Measurements from ENCODE around the gene OTUB2.

OTUB2 gene

DNA sequence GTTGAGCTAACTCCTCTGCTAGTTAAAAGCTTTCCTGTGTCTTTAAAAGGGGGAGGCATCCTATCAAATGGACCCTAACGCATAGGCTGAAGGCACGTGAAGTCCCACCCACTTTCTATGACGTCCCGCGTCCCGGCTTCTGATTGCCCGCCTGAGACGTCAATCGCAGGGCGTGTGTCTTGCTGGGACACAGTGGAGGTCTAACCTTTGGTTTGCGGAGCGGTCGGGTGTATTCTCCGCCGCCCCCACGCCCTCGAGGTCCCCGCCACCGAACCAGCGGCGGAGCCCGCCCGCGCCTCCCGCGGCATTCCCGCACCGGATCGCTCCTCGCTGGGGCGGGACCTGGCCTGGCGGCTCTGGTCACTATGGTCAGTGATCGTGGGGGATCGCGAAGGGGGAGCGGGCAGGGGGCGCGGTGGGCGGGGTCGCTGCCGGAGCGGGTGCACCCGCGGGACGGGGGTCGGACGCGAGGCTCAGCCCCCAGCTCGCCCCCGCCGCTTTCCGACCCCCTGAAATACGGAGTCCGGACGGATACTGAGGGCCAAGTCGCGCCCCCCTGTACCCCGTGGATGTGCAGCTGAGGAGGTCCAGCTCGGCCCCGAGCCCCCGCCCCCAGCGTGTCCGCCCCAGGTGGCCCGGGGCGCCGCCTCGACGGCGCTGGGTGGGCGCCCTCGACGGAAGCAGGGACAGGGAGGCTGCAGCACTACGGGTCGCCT lies at the start of gene OTUB2:
OTUB2 (plus strand) TSS at position 168 of the 716 bp plus-strand sequence; CDS start at position 366, 198 bp downstream.
- H3K4me1 ChIP-seq (ENCODE audit: control insufficient read depth in 2 of 2, insufficient read depth in 2 of 2, low read length in 2 of 2) = peaks cover 6% of the 10 kb centered on the region in 2 donors
- no peaks in the 10 kb centered on the region for H3K27me3 ChIP-seq (ENCODE audit: control insufficient read depth in 2 of 2, insufficient read depth in 2 of 2, low read length in 2 of 2)
- peak within 1 kb of the TSS in 1 of 2 donors; percentile 59 for H3K9ac ChIP-seq (ENCODE audit: low read depth in 1 of 2, low read length in 2 of 2)
- H3K27ac ChIP-seq (ENCODE audit: low read depth in 2 of 2, low read length in 2 of 2) = no peak within 1 kb of the TSS
- no peaks in the 10 kb centered on the region for H3K36me3 ChIP-seq (ENCODE audit: control insufficient read depth in 2 of 2, insufficient read depth in 2 of 2, low read length in 2 of 2)
- H3K4me3 ChIP-seq (ENCODE audit: low read length in 2 of 2) = peak within 1 kb of the TSS; percentile 61 to 68
- H3K9me3 ChIP-seq (ENCODE audit: control insufficient read depth in 2 of 2, low read length in 2 of 2) = no peaks in the 10 kb centered on the region

DNA sequence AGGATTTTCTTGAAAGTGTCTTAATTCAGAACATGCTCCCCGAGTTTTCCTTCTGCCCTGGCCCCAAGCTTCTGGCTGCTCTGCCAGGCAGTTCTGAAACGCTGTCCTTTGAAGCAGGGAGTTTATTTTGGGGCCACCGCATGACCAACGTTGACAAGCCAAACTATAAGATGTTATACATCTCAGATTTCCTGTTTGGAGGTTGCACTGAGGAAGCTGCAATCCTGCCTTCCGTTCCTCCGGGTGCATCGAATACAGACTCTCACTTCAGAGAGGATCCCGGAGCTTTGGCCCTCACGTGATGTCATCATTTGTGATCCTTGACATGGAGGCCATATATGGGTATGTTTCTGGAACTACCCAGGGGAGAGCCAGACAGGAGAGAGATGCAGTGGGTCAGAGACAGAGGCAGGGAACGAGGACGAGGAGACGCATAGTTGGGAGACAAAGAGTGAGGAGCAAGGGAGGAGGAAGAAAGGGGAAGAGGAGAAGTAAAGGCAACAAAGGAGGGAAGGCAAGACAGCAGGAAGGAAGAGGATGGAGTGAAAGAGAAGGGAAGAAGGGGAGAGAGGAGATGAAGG lies 49.6 kb upstream of the OTUB2 start, which contains the start of gene ASB2:
ASB2 (minus strand) TSS at position 94 of the 581 bp plus-strand sequence. CDS start 12,031 bp downstream, outside the sequence.
- H3K9ac ChIP-seq (ENCODE audit: low read depth in 1 of 2, low read length in 2 of 2) = peak within 1 kb of the TSS in 1 of 2 donors; percentile 35
- H3K27me3 ChIP-seq (ENCODE audit: control insufficient read depth in 2 of 2, insufficient read depth in 2 of 2, low read length in 2 of 2) = no peaks in the 10 kb centered on the region
- no peaks in the 10 kb centered on the region for H3K9me3 ChIP-seq (ENCODE audit: control insufficient read depth in 2 of 2, low read length in 2 of 2)
- H3K4me1 ChIP-seq (ENCODE audit: control insufficient read depth in 2 of 2, insufficient read depth in 2 of 2, low read length in 2 of 2) = peaks cover 5 to 26% of the 10 kb centered on the region in 2 donors
- peak within 1 kb of the TSS; percentile 27 to 66 for H3K4me3 ChIP-seq (ENCODE audit: low read length in 2 of 2)
- H3K36me3 ChIP-seq (ENCODE audit: control insufficient read depth in 2 of 2, insufficient read depth in 2 of 2, low read length in 2 of 2) = no peaks in the 10 kb centered on the region
- H3K27ac ChIP-seq (ENCODE audit: low read depth in 2 of 2, low read length in 2 of 2) = peak within 1 kb of the TSS; percentile 49 to 67

GRCh38 chr14:93977171-93977570 lies 49.0 kb upstream of the OTUB2 start:
- Histone ChIP-seq H3K9ac (ENCODE audit: low read depth in 1 of 2, low read length in 2 of 2) (no peak overlapping the region), H3K27me3 (ENCODE audit: control insufficient read depth in 2 of 2, insufficient read depth in 2 of 2, low read length in 2 of 2) (no peaks in the 10 kb centered on the region), H3K4me1 (ENCODE audit: control insufficient read depth in 2 of 2, insufficient read depth in 2 of 2, low read length in 2 of 2) (peaks cover 5 to 27% of the 10 kb centered on the region in 2 donors), H3K36me3 (ENCODE audit: control insufficient read depth in 2 of 2, insufficient read depth in 2 of 2, low read length in 2 of 2) (no peaks in the 10 kb centered on the region), H3K27ac (ENCODE audit: low read depth in 2 of 2, low read length in 2 of 2) (peak overlapping the region; percentile 49 to 67), H3K9me3 (ENCODE audit: control insufficient read depth in 2 of 2, low read length in 2 of 2) (no peaks in the 10 kb centered on the region), H3K4me3 (ENCODE audit: low read length in 2 of 2) (no peak overlapping the region)

DNA sequence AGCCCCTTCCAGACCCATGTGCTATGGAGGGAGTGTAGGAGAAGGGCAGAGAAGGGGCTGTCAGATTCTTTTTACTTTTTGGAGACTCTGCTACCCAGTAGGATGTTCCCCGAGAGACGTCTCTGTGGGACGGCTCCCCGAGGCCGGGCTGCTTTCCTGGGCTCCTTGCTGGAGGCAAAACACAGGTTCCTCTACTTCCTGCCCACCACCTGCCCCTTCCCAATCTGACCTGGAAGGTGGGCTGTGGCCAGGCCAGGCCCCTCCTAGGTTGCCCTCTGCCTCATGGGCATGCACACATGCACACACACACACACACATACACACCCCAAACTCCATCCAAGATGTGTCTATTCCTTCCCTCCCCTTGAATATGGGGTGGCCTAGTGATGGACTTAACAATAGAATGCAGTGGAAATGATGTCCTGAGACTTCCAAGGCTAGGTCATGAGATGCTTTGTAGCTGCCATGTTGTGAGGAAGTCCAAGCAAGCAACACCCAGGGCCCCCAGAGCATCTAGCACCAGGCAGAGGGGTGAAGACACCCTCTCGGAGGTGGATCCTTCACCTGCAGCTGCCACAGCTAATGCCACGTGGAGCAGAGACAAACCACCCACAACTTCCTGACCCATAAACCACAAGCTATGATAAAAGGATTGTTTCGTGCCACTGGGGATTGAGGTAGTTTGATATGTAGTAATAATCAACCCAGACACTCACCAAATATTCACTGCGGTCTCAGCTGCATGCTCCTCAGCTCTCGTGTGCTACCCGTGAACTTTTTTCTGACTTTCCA lies 48.2 kb upstream of the OTUB2 start:
- H3K27me3 ChIP-seq (ENCODE audit: control insufficient read depth in 2 of 2, insufficient read depth in 2 of 2, low read length in 2 of 2) = no peaks in the 10 kb centered on the region
- no peaks in the 10 kb centered on the region for H3K9me3 ChIP-seq (ENCODE audit: control insufficient read depth in 2 of 2, low read length in 2 of 2)
- H3K4me3 ChIP-seq (ENCODE audit: low read length in 2 of 2) = no peak overlapping the region
- H3K27ac ChIP-seq (ENCODE audit: low read depth in 2 of 2, low read length in 2 of 2) = peak overlapping the region; percentile 31 to 67
- no peak overlapping the region for H3K9ac ChIP-seq (ENCODE audit: low read depth in 1 of 2, low read length in 2 of 2)
- no peaks in the 10 kb centered on the region for H3K36me3 ChIP-seq (ENCODE audit: control insufficient read depth in 2 of 2, insufficient read depth in 2 of 2, low read length in 2 of 2)
- peaks cover 5 to 27% of the 10 kb centered on the region in 2 donors for H3K4me1 ChIP-seq (ENCODE audit: control insufficient read depth in 2 of 2, insufficient read depth in 2 of 2, low read length in 2 of 2)

GRCh38 chr14:93978735-93979134 lies 47.4 kb upstream of the OTUB2 start:
- Histone ChIP-seq H3K9ac (ENCODE audit: low read depth in 1 of 2, low read length in 2 of 2) (no peak overlapping the region), H3K27me3 (ENCODE audit: control insufficient read depth in 2 of 2, insufficient read depth in 2 of 2, low read length in 2 of 2) (no peaks in the 10 kb centered on the region), H3K9me3 (ENCODE audit: control insufficient read depth in 2 of 2, low read length in 2 of 2) (no peaks in the 10 kb centered on the region), H3K36me3 (ENCODE audit: control insufficient read depth in 2 of 2, insufficient read depth in 2 of 2, low read length in 2 of 2) (no peaks in the 10 kb centered on the region), H3K4me1 (ENCODE audit: control insufficient read depth in 2 of 2, insufficient read depth in 2 of 2, low read length in 2 of 2) (peaks cover 5 to 27% of the 10 kb centered on the region in 2 donors), H3K4me3 (ENCODE audit: low read length in 2 of 2) (no peak overlapping the region), H3K27ac (ENCODE audit: low read depth in 2 of 2, low read length in 2 of 2) (peak overlapping the region; percentile 31 to 62)

- Histone ChIP-seq H3K27me3 (ENCODE audit: control insufficient read depth in 2 of 2, insufficient read depth in 2 of 2, low read length in 2 of 2) (no peaks in the 10 kb centered on the region), H3K4me1 (ENCODE audit: control insufficient read depth in 2 of 2, insufficient read depth in 2 of 2, low read length in 2 of 2) (peaks cover 4 to 18% of the 10 kb centered on the region in 2 donors), H3K9me3 (ENCODE audit: control insufficient read depth in 2 of 2, low read length in 2 of 2) (no peaks in the 10 kb centered on the region), H3K27ac (ENCODE audit: low read depth in 2 of 2, low read length in 2 of 2) (peak overlapping the region in 1 of 2 donors; percentile 41), H3K36me3 (ENCODE audit: control insufficient read depth in 2 of 2, insufficient read depth in 2 of 2, low read length in 2 of 2) (no peaks in the 10 kb centered on the region), H3K4me3 (ENCODE audit: low read length in 2 of 2) (no peak overlapping the region), H3K9ac (ENCODE audit: low read depth in 1 of 2, low read length in 2 of 2) (no peak overlapping the region)
Observed at GRCh38 chr14:93980456-93981201, 45.5 kb upstream of the OTUB2 start.

DNA sequence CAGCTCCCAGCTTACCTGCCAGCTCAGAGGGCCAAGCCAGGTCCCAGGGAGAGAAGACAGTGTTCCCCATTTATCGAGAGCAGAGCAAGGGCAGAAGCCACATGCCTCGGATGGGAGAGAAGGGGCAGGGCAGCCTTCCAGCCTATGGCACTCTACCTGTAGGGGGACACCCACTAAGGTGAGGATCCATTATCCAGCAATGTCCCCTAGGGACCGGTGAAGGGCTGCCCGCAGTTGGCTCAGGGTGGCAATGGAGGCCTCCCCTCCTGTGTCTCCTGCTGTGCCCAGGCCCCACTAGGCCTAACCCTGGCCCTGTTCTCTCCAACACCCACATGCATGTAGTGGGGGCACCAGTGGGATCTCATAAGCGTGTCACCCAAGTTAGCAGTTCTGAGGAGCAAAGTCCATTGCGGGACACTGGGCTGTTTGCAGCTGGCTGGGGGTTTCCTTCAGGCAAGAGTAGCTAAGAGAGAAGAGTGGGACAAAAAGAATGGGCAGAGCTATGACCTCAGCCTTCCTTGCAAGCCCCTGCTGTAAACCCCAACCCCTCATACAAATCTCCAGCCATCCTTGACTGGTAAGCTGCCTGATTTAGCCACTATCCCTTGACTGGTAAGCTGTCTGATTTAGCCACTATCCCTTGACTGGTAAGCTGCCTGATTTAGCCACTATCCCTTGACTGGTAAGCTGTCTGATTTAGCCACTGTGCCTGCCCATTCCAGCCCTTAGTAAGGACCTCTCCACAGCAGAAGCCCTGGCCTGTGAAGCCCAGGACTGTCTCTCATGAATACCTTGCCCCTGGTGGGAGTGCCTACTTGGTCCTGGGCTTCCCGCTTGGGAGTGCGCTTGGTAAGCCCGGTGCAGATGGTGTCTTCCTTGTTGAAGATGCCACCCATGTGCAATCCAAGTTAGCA lies 44.6 kb upstream of the OTUB2 start:
- Histone ChIP-seq H3K9ac (ENCODE audit: low read depth in 1 of 2, low read length in 2 of 2) (no peak overlapping the region), H3K4me3 (ENCODE audit: low read length in 2 of 2) (no peak overlapping the region), H3K4me1 (ENCODE audit: control insufficient read depth in 2 of 2, insufficient read depth in 2 of 2, low read length in 2 of 2) (peaks cover 0 to 15% of the 10 kb centered on the region in 2 donors), H3K27me3 (ENCODE audit: control insufficient read depth in 2 of 2, insufficient read depth in 2 of 2, low read length in 2 of 2) (no peaks in the 10 kb centered on the region), H3K9me3 (ENCODE audit: control insufficient read depth in 2 of 2, low read length in 2 of 2) (no peaks in the 10 kb centered on the region), H3K36me3 (ENCODE audit: control insufficient read depth in 2 of 2, insufficient read depth in 2 of 2, low read length in 2 of 2) (no peaks in the 10 kb centered on the region), H3K27ac (ENCODE audit: low read depth in 2 of 2, low read length in 2 of 2) (peak overlapping the region in 1 of 2 donors; percentile 3)

DNA sequence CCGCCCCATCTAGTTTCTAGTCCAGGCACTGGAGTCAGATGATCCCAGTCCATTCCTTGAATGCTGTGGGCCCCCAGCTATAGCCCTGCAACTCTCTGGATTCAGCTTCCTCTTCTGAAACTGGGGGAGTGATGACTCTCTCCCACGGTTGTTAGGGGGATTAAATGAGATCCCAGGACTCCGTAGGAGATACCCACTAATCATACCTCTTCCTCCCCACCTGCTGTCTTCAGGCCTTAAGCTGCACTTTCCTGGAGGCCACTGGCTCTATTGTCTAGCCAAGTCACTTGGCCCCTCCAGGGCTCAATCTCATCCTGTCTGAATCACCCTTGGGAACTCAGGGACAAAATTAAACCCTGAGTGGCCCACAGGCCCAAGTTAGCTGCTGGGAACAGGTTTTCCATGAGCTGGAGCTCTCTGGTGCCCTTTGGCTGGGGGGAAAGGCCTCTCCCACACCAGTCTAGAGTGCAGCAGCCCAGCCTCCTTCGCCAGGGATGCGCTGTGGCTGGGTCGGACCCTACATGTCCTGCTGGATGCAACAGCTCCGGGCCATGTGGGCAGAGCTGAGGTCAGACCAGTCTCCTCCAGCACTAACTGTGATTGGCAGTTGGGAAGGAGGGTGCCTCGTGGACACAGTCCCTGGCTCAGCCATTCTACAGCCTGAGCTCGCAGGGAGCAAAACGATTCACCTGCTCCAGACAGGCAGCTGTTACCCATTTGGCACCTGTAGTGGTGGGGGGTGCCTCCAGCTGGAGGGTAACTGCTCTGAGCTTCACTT lies 43.7 kb upstream of the OTUB2 start:
- H3K27me3 ChIP-seq (ENCODE audit: control insufficient read depth in 2 of 2, insufficient read depth in 2 of 2, low read length in 2 of 2) = no peaks in the 10 kb centered on the region
- no peak overlapping the region for H3K9ac ChIP-seq (ENCODE audit: low read depth in 1 of 2, low read length in 2 of 2)
- H3K9me3 ChIP-seq (ENCODE audit: control insufficient read depth in 2 of 2, low read length in 2 of 2) = no peaks in the 10 kb centered on the region
- no peak overlapping the region for H3K4me3 ChIP-seq (ENCODE audit: low read length in 2 of 2)
- no peaks in the 10 kb centered on the region for H3K36me3 ChIP-seq (ENCODE audit: control insufficient read depth in 2 of 2, insufficient read depth in 2 of 2, low read length in 2 of 2)
- peaks cover 0 to 7% of the 10 kb centered on the region in 2 donors for H3K4me1 ChIP-seq (ENCODE audit: control insufficient read depth in 2 of 2, insufficient read depth in 2 of 2, low read length in 2 of 2)
- peak overlapping the region in 1 of 2 donors; percentile 3 for H3K27ac ChIP-seq (ENCODE audit: low read depth in 2 of 2, low read length in 2 of 2)

All from mucosa of rectum (tissue), 2 donors.